Stimulated activated CD4-positive, alpha-beta T cell treated with anti-CD3 and anti-CD28 coated beads, Interleukin-1b, Interleukin-23, amount 100 ng/mL, for 1 hour (primary cell): ENCODE measurements around the gene ZNF462.

Experiments
- DNase-seq, 2 donors: peaks; one replicate each; pipeline ENCODE4 v3.0.0-alpha.2; 2020; ENCODE audit warnings: low read depth in 2 of 2

ZNF462 gene

GRCh38 chr9:106929471-106930177 lies 66.7 kb downstream of the ZNF462 start:
- no peak for DNase-seq

- no peak for DNase-seq
Observed at GRCh38 chr9:106930477-106930876, 67.5 kb downstream of the ZNF462 start.

GRCh38 chr9:106931466-106931865 lies 68.5 kb downstream of the ZNF462 start:
- no peak for DNase-seq

DNA sequence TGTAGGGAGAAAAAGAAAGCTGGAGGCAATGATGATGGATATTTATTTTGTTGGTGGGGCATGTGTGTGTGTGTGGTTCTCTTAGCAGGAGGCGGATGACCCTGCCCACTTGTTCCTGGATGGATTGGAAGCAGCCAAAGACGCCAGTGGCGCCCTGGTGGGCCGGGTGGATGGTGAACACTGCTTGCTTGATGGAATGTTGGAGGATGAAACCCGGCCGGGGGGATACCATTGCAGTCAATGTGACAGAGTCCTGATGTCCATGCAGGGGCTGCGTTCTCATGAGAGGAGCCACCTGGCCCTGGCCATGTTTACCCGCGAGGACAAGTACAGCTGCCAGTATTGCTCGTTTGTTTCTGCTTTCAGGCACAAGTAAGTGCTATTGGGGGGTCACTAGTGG lies 69.2 kb downstream of the ZNF462 start:
- no peak for DNase-seq

DNA sequence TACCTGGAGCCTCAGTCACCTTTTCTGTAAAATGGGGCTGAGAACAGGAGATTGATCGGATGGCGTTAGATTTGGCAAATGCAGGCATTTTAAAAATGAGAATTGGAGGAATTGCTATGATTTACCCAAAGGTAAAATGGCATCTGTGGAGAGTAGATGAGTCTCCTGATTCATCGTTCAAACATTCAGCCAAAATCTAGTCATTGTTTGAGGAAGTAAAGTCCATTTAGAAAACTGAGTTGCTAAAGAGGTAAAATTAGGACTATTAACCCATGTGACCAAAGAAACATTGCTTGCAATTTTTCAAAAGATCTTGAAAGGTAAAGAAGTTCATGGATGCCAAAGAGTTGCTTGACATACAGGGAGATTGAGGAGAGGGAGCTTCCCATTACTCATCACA lies 69.7 kb downstream of the ZNF462 start:
- DNase-seq: no peak

- DNase-seq: no peak
Observed at GRCh38 chr9:106933470-106933869, 70.5 kb downstream of the ZNF462 start.

DNA sequence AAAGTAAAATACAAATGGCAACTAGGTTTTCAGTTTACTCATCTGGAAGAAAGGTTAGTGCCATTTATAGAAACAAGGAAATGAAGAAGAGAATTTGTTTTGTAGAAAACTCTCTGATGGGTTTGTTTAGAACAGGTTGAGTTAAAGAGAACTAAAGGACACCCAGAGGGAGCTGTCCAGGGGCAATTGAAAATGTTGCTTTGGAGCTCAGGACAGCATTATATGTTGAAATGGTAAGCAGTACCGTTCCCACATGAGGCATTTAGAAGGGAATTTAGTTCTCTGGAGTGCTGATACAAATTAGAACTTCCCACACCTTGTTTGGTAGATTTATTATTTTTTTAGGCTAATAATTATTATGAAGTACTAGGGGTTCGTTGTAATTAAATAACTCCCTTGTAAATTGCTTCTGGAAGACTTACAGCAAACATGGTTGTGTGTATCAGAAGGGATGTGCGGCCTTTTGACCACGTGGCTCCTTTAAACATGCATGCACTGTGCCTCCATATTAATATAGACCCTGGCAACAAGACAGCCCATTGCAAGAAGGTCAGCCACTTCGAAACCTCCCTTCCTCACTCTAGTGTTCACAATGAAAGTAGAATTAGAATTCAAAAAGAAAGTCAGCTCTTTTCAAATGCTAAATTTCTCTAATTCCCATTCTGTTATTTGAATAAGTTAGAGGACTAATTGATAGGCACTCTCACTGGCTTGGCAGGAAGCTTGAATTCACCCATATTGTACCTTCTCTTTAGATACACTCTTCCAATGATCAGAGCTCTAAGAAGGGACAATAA lies 71.7 kb downstream of the ZNF462 start:
- DNase-seq: no peak

DNA sequence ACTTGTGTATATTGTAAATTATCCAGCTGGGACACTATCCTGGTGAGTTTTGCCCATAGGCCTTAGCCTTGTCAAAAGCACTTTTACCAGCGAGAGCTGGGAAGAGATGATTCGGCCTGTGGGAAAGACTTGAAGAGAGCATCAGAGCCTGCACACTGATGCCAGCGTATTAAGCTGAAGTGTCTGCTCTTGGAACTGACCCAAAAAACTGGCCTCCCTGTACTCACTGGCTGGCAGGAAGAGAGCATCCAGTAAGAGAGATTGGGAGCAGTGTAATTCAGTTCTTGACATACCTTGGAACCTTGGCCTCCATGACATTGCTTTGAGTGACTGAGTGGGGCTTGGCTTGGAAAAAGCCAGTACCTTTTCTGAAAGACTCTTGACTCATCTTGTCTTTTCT lies 73.7 kb downstream of the ZNF462 start:
- no peak for DNase-seq

DNA sequence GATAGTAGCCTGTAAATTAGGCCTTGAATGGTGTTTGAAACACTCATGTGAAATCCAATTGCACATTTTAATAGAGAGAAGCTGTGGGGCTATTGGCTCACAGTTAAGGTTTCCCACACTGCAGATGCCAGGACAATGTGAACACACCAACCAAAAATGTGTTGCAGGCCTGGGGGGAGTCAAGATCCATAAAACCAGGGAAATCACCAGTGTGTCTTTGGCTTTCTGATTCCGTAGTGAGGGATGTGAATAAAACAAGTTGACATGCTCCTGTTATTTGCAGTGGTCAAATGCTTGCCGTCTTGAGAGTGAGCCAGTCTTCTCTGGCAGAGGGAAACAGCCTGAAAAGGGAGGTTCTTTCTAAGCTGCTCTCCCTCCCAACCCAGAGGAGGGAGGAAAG lies 79.0 kb downstream of the ZNF462 start:
- DNase-seq: no peak

GRCh38 chr9:106945727-106946660 lies 83.0 kb downstream of the ZNF462 start:
- no peak for DNase-seq

DNA sequence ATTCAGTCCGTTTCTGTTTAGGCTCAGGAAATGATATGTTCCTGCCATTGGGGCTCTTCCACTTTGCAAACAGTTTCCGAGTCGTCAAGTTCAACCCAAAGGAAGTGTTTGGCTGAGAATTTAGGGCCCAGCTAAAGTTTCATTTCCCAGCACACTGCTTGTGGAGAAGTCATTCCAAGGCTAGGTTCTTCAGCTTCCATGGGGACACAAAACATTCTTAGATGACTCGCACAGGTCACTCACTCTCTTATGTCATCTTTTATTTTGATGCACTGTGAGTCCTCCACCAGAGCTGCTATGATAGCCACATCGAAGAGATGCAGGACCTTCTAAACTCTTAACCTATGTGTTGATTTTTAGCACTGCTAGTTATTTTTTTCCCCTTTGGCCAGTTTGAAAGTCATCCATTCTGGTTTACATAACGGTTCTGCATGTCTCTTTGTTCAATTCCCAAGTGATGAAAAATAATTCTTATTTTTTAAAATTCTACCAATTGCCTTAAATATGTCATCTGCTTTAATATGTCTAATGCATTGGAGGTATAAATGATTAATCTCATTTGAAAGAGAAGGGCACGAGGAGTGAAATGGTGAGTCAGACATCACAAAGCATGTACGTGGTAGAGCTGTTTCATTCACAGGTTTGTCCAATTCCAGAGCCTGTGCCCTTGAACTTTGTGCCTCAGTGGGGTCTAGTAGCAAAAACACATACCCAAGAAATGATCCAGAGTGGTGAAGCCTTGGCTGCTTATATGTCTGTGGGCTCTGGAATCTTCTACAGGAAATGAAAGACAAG lies 84.3 kb downstream of the ZNF462 start:
- DNase-seq: no peak

- DNase-seq: no peak
Observed at GRCh38 chr9:106953174-106953573, 90.2 kb downstream of the ZNF462 start.

- no peak for DNase-seq
Observed at GRCh38 chr9:106954558-106954957, 91.6 kb downstream of the ZNF462 start.

DNA sequence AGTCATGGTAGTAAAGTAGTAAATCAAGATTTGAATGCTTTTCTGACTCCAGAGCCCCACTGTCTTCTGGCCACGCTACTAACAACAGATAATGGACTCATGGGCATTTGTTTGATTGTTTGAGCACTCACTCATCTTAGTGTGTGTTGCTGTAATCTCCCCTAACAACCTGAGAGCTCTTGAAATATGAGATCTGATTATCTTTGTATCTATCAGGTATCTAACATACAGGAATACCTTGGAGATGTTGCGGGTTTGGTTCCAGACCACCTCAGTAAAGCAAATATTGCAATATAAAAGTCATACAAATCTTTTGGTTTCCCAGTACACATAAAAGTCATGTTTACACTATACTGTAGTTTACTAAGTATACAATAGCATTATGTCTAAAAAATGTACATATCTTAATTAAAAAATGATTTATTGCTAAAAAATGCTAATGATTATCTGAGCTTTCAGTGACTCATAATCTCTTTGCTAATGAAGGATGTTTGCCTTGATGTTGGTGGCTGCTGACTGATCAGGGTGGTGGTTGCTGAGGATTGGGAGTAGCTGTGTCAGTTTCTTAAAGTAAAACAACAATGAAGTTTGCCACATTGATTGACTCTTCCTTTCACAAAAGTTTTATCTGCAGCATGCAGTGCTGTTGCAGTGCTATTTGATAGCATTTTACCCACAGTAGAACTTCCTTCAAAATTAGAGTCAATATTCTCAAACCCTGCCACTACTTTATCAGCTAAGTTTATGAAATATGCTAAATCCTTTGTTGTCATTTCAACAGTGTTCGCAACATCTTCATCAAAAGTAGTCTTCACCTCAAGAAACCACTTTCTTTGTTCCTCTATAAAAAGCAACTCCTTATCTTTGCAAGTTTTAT lies 92.2 kb downstream of the ZNF462 start:
- no peak for DNase-seq

GRCh38 chr9:106956971-106957370 lies 94.0 kb downstream of the ZNF462 start:
- no peak for DNase-seq

DNA sequence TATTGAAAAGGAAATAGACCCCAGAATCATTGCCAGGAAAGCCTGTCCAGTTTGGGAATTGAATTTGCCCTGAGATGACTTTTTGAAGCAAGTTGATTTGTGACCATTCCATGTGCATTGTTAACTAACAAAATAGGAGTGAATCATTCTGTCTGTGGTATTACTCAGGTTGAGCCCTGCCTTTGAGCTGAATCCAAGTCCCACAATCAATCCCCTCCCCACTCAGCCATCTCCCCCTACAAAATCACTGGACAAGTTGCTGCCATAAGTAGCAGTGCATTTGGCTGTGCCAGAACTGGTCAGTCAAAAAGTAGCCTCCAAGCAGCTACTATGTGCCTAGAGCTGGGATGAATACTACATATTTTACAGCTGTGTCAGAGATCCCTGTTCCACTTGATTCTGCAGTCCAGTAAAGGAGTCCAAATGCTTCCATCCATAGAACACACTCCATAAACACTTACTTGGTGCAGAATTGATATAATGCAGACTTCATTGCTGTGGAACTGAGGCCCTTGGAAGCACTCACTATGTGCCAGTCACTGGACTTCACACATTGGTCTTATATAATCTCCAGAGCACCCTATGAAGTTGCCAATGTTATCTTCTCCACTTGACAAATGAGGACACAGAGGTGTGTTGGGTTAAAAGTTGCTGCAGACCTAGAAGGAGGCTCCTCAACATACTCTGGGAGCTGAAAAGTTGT lies 96.1 kb downstream of the ZNF462 start:
- DNase-seq: no peak

- DNase-seq: no peak
Observed at GRCh38 chr9:106960258-106960657, 97.3 kb downstream of the ZNF462 start.

- no peak for DNase-seq
Observed at GRCh38 chr9:106961623-106962022, 98.7 kb downstream of the ZNF462 start.

GRCh38 chr9:106962122-106962521 lies 99.2 kb downstream of the ZNF462 start:
- no peak for DNase-seq
